HCT116 (cell line): Measurements from ENCODE around the gene CNBD2. TPM values are rescaled to one million over a fixed set of nuclear protein-coding genes. Genes with fewer than 3 reads are reported as not detected.

Experiments used
- ATAC-seq: fragments of 200-7000 bp; cut with Tn5 transposase; 2 replicates; pipeline ENCODE4 v1.9.1; 2020; ENCODE audit warnings: mild to moderate bottlenecking, moderate library complexity
- BruUV-seq: library from RNA; stranded (reverse); fragments of 400-500 nt; replicated peaks from 2 replicates; lab custom pipeline; 2021; lab: Mats Ljungman, UMichigan
- CTCF ChIA-PET: fragments of 300-600 bp; sonication (Branson Sonifier 250); formaldehyde crosslinking; loops from one replicate; lab custom pipeline; 2021; ENCODE audit warnings: antibody characterized with exemption; lab: Charles Lee
- POLR2A ChIA-PET: fragments of 300-600, 350-600 bp; sonication (Branson Sonifier 250); formaldehyde crosslinking; loops from one replicate; lab custom pipeline; 2021; ENCODE audit warnings: antibody characterized with exemption; lab: Charles Lee
- RAD21 ChIA-PET, 2 experiments: fragments of 300-600 bp; sonication (Branson Sonifier 250); formaldehyde crosslinking; loops; one replicate each; lab custom pipeline; 2023; ENCODE audit warnings: low total read pairs in 2 of 2; ENCODE audit not compliant: uncharacterized antibody in 2 of 2, unreplicated experiment in 2 of 2, low non-redundant PET in 1 of 2; lab: Charles Lee
- DNase-seq: peaks from one replicate; pipeline ENCODE4 v3.0.0-alpha.2; 2010; ENCODE audit warnings: low read depth, low spot score
- H2AFZ ChIP-seq: fragments of 200-600 bp; shearing (Covaris generic), sonication (generic); 2 replicates; pipeline ENCODE4 v1.6.1; 2017; ENCODE audit warnings: low read depth, mixed run types, mixed read lengths, antibody characterized with exemption, low read length; ENCODE audit not compliant: poor library complexity, severe bottlenecking
- H3K27ac ChIP-seq: 2 replicates; pipeline ENCODE4 v1.5.1; 2012; ENCODE audit warnings: low read depth, low read length
- H3K27me3 ChIP-seq: fragments of 200-600 bp; sonication (generic); 2 replicates; pipeline ENCODE4 v1.6.1; 2016; ENCODE audit warnings: mixed run types, low read length, mixed read lengths; ENCODE audit not compliant: insufficient read depth
- H3K36me3 ChIP-seq, 2 experiments: fragments of 200-500 bp in 1 of 2; fragments of 200-600 bp in 1 of 2; sonication (Bioruptor generic) in 1 of 2; sonication (generic) in 1 of 2; 2 replicates each; pipeline versions ENCODE4 v1.5.1 to v1.6.1; 2014 to 2016; ENCODE audit warnings: low read length in 2 of 2, inconsistent platforms in 1 of 2, mixed read lengths in 1 of 2, mixed run types in 1 of 2; ENCODE audit not compliant: insufficient read depth in 2 of 2, control insufficient read depth in 1 of 2
- H3K4me1 ChIP-seq, 2 experiments: fragments of 200-600 bp in 1 of 2; sonication (generic) in 1 of 2; 2 replicates each; pipeline versions ENCODE4 v1.5.1 to v1.6.1; 2012 to 2017; ENCODE audit warnings: low read length in 2 of 2, inconsistent platforms in 1 of 2, mild to moderate bottlenecking in 1 of 2, mixed read lengths in 1 of 2, mixed run types in 1 of 2, moderate library complexity in 1 of 2; ENCODE audit not compliant: insufficient read depth in 2 of 2, control insufficient read depth in 1 of 2
- H3K4me2 ChIP-seq: fragments of 200-600 bp; sonication (generic); 2 replicates; pipeline ENCODE4 v1.6.1; 2017; ENCODE audit warnings: mixed run types, low read length, mixed read lengths
- H3K4me3 ChIP-seq, 2 experiments: fragments of 200-600 bp in 1 of 2; sonication (generic) in 1 of 2; replicated peaks in 1 of 2; 2 replicates each; pipeline ENCODE4 v1.5.1; 2011 to 2016; ENCODE audit warnings: low read length in 2 of 2, control low read depth in 1 of 2, low read depth in 1 of 2, mild to moderate bottlenecking in 1 of 2, mixed read lengths in 1 of 2, mixed run types in 1 of 2
- H3K79me2 ChIP-seq: fragments of 200-600 bp; sonication (generic); 2 replicates; pipeline ENCODE4 v1.6.1; 2017; ENCODE audit warnings: mild to moderate bottlenecking, mixed run types, low read length, moderate library complexity, mixed read lengths; ENCODE audit not compliant: insufficient read depth
- H3K9ac ChIP-seq: fragments of 200-600 bp; sonication (generic); 2 replicates; pipeline ENCODE4 v1.6.1; 2016; ENCODE audit warnings: low read length, mixed read lengths
- H3K9me2 ChIP-seq: fragments of 200-600 bp; sonication (generic), shearing (Covaris generic); 2 replicates; pipeline ENCODE4 v1.6.1; 2017; ENCODE audit warnings: mixed run types, mild to moderate bottlenecking, moderate library complexity; ENCODE audit not compliant: insufficient read depth
- H3K9me3 ChIP-seq, 2 experiments: fragments of 200-500 bp in 1 of 2; fragments of 200-600 bp in 1 of 2; sonication (Bioruptor generic) in 1 of 2; sonication (generic) in 1 of 2; 2 replicates each; pipeline ENCODE4 v1.6.1; 2014 to 2017; ENCODE audit warnings: low read length in 2 of 2, mixed read lengths in 2 of 2, inconsistent platforms in 1 of 2, low read depth in 1 of 2, mild to moderate bottlenecking in 1 of 2, mixed run types in 1 of 2, moderate library complexity in 1 of 2; ENCODE audit not compliant: control insufficient read depth in 1 of 2, insufficient read depth in 1 of 2
- H4K20me1 ChIP-seq: fragments of 200-600 bp; sonication (generic), shearing (Covaris generic); 2 replicates; pipeline ENCODE4 v1.6.1; 2017; ENCODE audit warnings: mixed run types, mild to moderate bottlenecking, moderate library complexity; ENCODE audit not compliant: insufficient read depth
- CEBPB ChIP-seq: IDR thresholded peaks from 2 replicates; pipeline ENCODE4 v1.6.1; 2012; ENCODE audit warnings: low read depth
- CTCF ChIP-seq, 3 experiments: fragments of 200-600 bp in 1 of 3; sonication (generic) in 1 of 3; IDR thresholded peaks in 2 of 3; conservative IDR thresholded peaks in 1 of 3; 2 replicates each; pipeline ENCODE4 v1.5.1; 2012 to 2017; ENCODE audit warnings: low read depth in 2 of 3, low read length in 2 of 3, antibody characterized with exemption in 1 of 3, borderline replicate concordance in 1 of 3, control low read depth in 1 of 3, mild to moderate bottlenecking in 1 of 3, mixed read lengths in 1 of 3, mixed run types in 1 of 3, moderate library complexity in 1 of 3; ENCODE audit not compliant: insufficient read depth in 1 of 3
- ELF1 ChIP-seq: IDR thresholded peaks from 2 replicates; pipeline ENCODE4 v1.6.1; 2012; ENCODE audit warnings: low read depth, borderline replicate concordance
- POLR2A ChIP-seq: IDR thresholded peaks from 2 replicates; pipeline ENCODE4 v1.7.0; 2011; ENCODE audit warnings: borderline replicate concordance; ENCODE audit not compliant: insufficient read depth, insufficient read length; ENCODE audit errors: extremely low read depth
- RAD21 ChIP-seq: IDR thresholded peaks from 2 replicates; pipeline ENCODE4 v1.6.1; 2012; ENCODE audit warnings: low read depth, mild to moderate bottlenecking
- SP1 ChIP-seq: IDR thresholded peaks from 2 replicates; pipeline ENCODE4 v1.6.1; 2012; ENCODE audit warnings: low read depth
- SRF ChIP-seq: IDR thresholded peaks from 2 replicates; pipeline ENCODE4 v1.6.1; 2012; ENCODE audit warnings: low read depth
- YY1 ChIP-seq: IDR thresholded peaks from 2 replicates; pipeline ENCODE4 v1.6.1; 2011; ENCODE audit warnings: low read length, low read depth, moderate library complexity, mild to moderate bottlenecking; ENCODE audit not compliant: insufficient replicate concordance; ENCODE audit errors: extremely low read depth
- ZBTB33 ChIP-seq: IDR thresholded peaks from 2 replicates; pipeline ENCODE4 v1.6.1; 2011; ENCODE audit warnings: mild to moderate bottlenecking, low read length, moderate library complexity; ENCODE audit not compliant: insufficient replicate concordance; ENCODE audit errors: extremely low read depth
- intact Hi-C: fragments of 100-400 bp; cut with micrococcal nuclease; formaldehyde crosslinking; loops from 2 replicates; pipeline ENCODE4 v1.10.0; 2022
- total RNA-seq: library from RNA; stranded (reverse); gene quantifications from one replicate; pipeline ENCODE4 v1.2.1, GENCODE V29; 2021; ENCODE audit not compliant: unreplicated experiment

The CNBD2 gene
- total RNA-seq, 1 experiment from 2014 or later: 3.1 TPM

- DNase-seq (no peak), ATAC-seq (no peak)
- no peaks in the 10 kb centered on the region for H3K4me1 ChIP-seq
- H2AFZ ChIP-seq: no peak overlapping the region
- H4K20me1 ChIP-seq: no peaks in the 10 kb centered on the region
- CTCF ChIA-PET: interaction anchor here (1.6 to 2.2 kb wide), 2 partner anchors 18 to 128 kb away, joined by 4 to 7 read pairs; no protein-coding TSS in a partner anchor
- H3K9me2 ChIP-seq: no peaks in the 10 kb centered on the region
- intact Hi-C loops: no loop called here
- no peaks in the 10 kb centered on the region for H3K36me3 ChIP-seq
- H3K9ac ChIP-seq: no peak overlapping the region
- POLR2A ChIA-PET: interaction anchor here (1.2 kb wide), 1 partner anchor 132 kb away, joined by 3 read pairs; no protein-coding TSS in a partner anchor
- no peak overlapping the region for H3K27ac ChIP-seq
- H3K9me3 ChIP-seq: no peaks in the 10 kb centered on the region
- no peak overlapping the region for H3K4me2 ChIP-seq
- no peaks in the 10 kb centered on the region for H3K27me3 ChIP-seq
- RAD21 ChIA-PET: no interaction called here
- H3K79me2 ChIP-seq: no peaks in the 10 kb centered on the region
- no peak overlapping the region for H3K4me3 ChIP-seq
- TF ChIP-seq POLR2A: no peak
- TF ChIP-seq SRF: no peak
- TF ChIP-seq ZBTB33: no peak
- no peak for TF ChIP-seq CEBPB
- TF ChIP-seq ELF1: no peak
- no TSS peak for BruUV-seq
Measured at GRCh38 chr20:36010825-36011224, 42.4 kb downstream of the CNBD2 start.

- H3K79me2 ChIP-seq: no peaks in the 10 kb centered on the region
- no peak overlapping the region for H3K4me2 ChIP-seq
- H3K9me2 ChIP-seq: no peaks in the 10 kb centered on the region
- BruUV-seq: no TSS peak
- no peaks in the 10 kb centered on the region for H3K9me3 ChIP-seq
- CTCF ChIA-PET: no interaction called here
- H4K20me1 ChIP-seq: no peaks in the 10 kb centered on the region
- intact Hi-C loops: no loop called here
- H3K27ac ChIP-seq: no peak overlapping the region
- no peak for DNase-seq
- H3K9ac ChIP-seq: no peak overlapping the region
- no peaks in the 10 kb centered on the region for H3K36me3 ChIP-seq
- H3K4me1 ChIP-seq: peaks cover 10 to 11% of the 10 kb centered on the region in 2 experiments; a peak in 3 of 4 replicates
- POLR2A ChIA-PET: no interaction called here
- no peak overlapping the region for H2AFZ ChIP-seq
- H3K27me3 ChIP-seq: no peaks in the 10 kb centered on the region
- RAD21 ChIA-PET: no interaction called here
- ATAC-seq: no peak
- H3K4me3 ChIP-seq: no peak overlapping the region
- TF ChIP-seq ZBTB33 (no peak), YY1 (no peak), RAD21 (no peak), SP1 (no peak), SRF (no peak), CTCF (IDR thresholded peaks at IDR 0.05 in 2 of 3, conservative IDR thresholded peaks at IDR 0.05 in 1 of 3; ENCODE audit: borderline replicate concordance in 1 of 3, insufficient read depth in 1 of 3, low read depth in 2 of 3, low read length in 2 of 3) (no peak)
Measured at GRCh38 chr20:36015806-36016403, 47.5 kb downstream of the CNBD2 start.
